ENCODE results near the gene PER1.

DNA sequence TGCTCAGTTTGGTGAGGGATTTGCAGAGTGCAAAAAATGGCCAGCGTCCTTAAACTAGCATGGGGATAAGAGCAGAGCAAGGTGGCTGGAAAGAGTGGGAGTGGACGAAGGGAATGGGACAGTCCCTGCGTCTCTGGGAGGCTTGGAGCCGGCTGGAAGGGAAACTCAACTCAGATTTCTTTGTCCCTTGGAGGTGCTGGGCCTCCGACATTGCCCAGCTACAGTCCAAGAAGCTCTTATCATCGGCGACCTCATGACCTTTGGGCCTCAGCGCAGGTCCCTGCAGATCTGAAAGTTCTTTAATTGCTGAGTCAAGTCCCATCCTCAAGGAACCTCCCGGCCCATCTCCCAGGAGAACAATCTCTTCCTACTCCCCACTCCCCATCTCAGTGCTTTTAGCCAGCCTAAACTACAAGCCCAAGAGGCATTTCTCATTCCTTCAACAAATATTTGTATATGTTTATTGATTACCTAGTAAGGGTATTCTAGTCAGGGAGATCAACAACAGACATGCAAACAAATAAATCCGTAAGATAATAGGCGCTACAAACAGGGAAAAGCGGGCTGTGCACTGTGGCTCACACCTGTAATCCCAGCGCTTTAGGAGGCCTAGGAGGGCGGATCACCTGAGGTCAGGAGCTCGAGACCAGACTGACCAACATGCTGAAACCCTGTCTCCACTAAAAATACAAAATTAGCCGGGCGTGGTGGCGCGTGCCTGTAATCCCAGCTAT is 25.0 kb upstream of the PER1 start:
- TF ChIP-seq, protein P1, sequence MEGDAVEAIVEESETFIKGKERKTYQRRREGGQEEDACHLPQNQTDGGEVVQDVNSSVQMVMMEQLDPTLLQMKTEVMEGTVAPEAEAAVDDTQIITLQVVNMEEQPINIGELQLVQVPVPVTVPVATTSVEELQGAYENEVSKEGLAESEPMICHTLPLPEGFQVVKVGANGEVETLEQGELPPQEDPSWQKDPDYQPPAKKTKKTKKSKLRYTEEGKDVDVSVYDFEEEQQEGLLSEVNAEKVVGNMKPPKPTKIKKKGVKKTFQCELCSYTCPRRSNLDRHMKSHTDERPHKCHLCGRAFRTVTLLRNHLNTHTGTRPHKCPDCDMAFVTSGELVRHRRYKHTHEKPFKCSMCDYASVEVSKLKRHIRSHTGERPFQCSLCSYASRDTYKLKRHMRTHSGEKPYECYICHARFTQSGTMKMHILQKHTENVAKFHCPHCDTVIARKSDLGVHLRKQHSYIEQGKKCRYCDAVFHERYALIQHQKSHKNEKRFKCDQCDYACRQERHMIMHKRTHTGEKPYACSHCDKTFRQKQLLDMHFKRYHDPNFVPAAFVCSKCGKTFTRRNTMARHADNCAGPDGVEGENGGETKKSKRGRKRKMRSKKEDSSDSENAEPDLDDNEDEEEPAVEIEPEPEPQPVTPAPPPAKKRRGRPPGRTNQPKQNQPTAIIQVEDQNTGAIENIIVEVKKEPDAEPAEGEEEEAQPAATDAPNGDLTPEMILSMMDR (IDR thresholded peaks at IDR 0.05), result no peak
- no peak for TF ChIP-seq POLR2A (IDR thresholded peaks at IDR 0.05)
